CD4-positive, CD25-positive, alpha-beta regulatory T cell (primary cell): ENCODE data around the gene NDRG3. TPM values are rescaled to one million over a fixed set of nuclear protein-coding genes. Genes with fewer than 3 reads are reported as not detected.
A peak's percentile ranks its signal among the peaks of the same experiment; 100 is the strongest.
"Not testable (repeated sequence)": the region's sequence is repeated elsewhere in the genome, so short reads cannot be mapped to it uniquely, and the experiment has no call there.

Experiments used
- ATAC-seq, 2 donors: fragments of 150-1000 bp; cut with Tn5 transposase; one replicate each; pipeline ENCODE4 v1.10.0; 2021; ENCODE audit warnings: low read depth in 2 of 2, moderate number of reproducible peaks in 2 of 2, moderate library complexity in 1 of 2
- DNase-seq, 3 donors: peaks; one replicate each; pipeline versions ENCODE4 v3.0.0 to v3.0.0-alpha.2; 2012 to 2022; ENCODE audit warnings: mixed read lengths in 1 of 3
- H3K27ac ChIP-seq: one replicate; pipeline ENCODE4 v1.7.0; 2013; ENCODE audit warnings: mild to moderate bottlenecking, low read length; ENCODE audit not compliant: insufficient read depth, poor library complexity, severe bottlenecking
- H3K27me3 ChIP-seq: one replicate; pipeline ENCODE4 v1.7.0; 2013; ENCODE audit warnings: low read length; ENCODE audit not compliant: control insufficient read depth, insufficient read depth
- H3K36me3 ChIP-seq: one replicate; pipeline ENCODE4 v1.7.0; 2013; ENCODE audit warnings: mild to moderate bottlenecking, low read length, moderate library complexity; ENCODE audit not compliant: control insufficient read depth, insufficient read depth
- H3K4me1 ChIP-seq: 2 replicates; pipeline ENCODE4 v1.7.0; 2013; ENCODE audit warnings: mild to moderate bottlenecking, low read length; ENCODE audit not compliant: insufficient read depth, control insufficient read depth, poor library complexity, severe bottlenecking
- H3K4me3 ChIP-seq: one replicate; pipeline ENCODE4 v1.7.0; 2013; ENCODE audit warnings: low read depth, mild to moderate bottlenecking, low read length, moderate library complexity
- H3K9me3 ChIP-seq, 2 experiments: 1 replicate in 1 of 2; 2 replicates in 1 of 2; pipeline ENCODE4 v1.7.0; 2013; ENCODE audit warnings: low read length in 2 of 2, mild to moderate bottlenecking in 1 of 2, moderate library complexity in 1 of 2; ENCODE audit not compliant: control insufficient read depth in 2 of 2
- H3K27ac Mint-ChIP-seq, 3 donors: one replicate each; pipeline ENCODE4 v1.8.0; 2020 to 2022; ENCODE audit warnings: mild to moderate bottlenecking in 3 of 3, mixed read lengths in 3 of 3, moderate library complexity in 2 of 3
- H3K27me3 Mint-ChIP-seq: one replicate; pipeline ENCODE4 v1.8.0; 2022; ENCODE audit warnings: mild to moderate bottlenecking, mixed read lengths
- H3K36me3 Mint-ChIP-seq: one replicate; pipeline ENCODE4 v1.8.0; 2020; ENCODE audit warnings: mixed read lengths
- H3K4me1 Mint-ChIP-seq, 4 donors: one replicate each; pipeline ENCODE4 v1.8.0; 2020 to 2022; ENCODE audit warnings: mixed read lengths in 4 of 4, mild to moderate bottlenecking in 1 of 4
- H3K4me3 Mint-ChIP-seq, 4 donors: one replicate each; pipeline ENCODE4 v1.8.0; 2020 to 2022; ENCODE audit warnings: mild to moderate bottlenecking in 4 of 4, mixed read lengths in 4 of 4, moderate library complexity in 3 of 4
- H3K9me3 Mint-ChIP-seq, 7 donors: one replicate each; pipeline ENCODE4 v1.8.0; 2020 to 2022; ENCODE audit warnings: mixed read lengths in 7 of 7, mild to moderate bottlenecking in 3 of 7, moderate library complexity in 2 of 7
- polyA plus RNA-seq, 4 donors: library from polyadenylated mRNA; unstranded; fragments of 300-500 nt; fragmentation: Illumina TruSeq; gene quantifications; one replicate each; pipeline ENCODE4 v1.2.3, GENCODE V29; 2021
- total RNA-seq: library from RNA; stranded (reverse); gene quantifications from one replicate; pipeline ENCODE4 v1.2.3, GENCODE V29; 2022

The NDRG3 gene
- total and polyA plus RNA-seq, 5 donors from 2014 or later: 26.7 to 57.2 (median 54.8) TPM

DNA sequence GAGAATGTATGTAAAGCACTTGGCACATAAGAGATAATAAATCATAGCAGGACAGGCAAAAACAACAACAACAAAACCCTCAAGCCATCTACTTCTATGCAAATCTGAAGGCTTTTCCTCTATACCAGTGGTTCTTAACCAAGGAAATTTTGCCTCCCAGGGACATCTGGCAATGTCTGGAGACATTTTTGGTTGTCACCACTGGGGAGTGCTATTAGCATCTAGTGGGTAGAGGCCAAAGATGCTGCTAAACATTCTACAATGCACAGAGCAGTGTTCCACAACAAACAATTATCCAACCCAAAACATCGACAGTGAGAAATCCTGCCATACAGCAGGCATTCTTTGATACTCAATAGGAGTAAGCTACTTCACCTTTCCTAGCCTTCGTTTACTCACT lies 28.2 kb downstream of the NDRG3 start:
- no peak overlapping the region for H3K4me3 ChIP-seq
- no peaks in the 10 kb centered on the region for H3K9me3 Mint-ChIP-seq
- no peaks in the 10 kb centered on the region for H3K4me1 ChIP-seq
- peaks cover 0 to 6% (median 1%) of the 10 kb centered on the region in 4 donors for H3K4me1 Mint-ChIP-seq
- DNase-seq: peak in 1 of 3 donors; percentile 10
- H3K27me3 Mint-ChIP-seq: no peaks in the 10 kb centered on the region
- no peaks in the 10 kb centered on the region for H3K27me3 ChIP-seq
- no peaks in the 10 kb centered on the region for H3K9me3 ChIP-seq
- H3K4me3 Mint-ChIP-seq: no peak overlapping the region
- H3K27ac ChIP-seq: no peak overlapping the region
- peak overlapping the region in 1 of 3 donors; percentile 3 for H3K27ac Mint-ChIP-seq
- H3K36me3 ChIP-seq: peaks cover 13% of the 10 kb centered on the region
- ATAC-seq: no peak
- peaks cover 19% of the 10 kb centered on the region for H3K36me3 Mint-ChIP-seq

DNA sequence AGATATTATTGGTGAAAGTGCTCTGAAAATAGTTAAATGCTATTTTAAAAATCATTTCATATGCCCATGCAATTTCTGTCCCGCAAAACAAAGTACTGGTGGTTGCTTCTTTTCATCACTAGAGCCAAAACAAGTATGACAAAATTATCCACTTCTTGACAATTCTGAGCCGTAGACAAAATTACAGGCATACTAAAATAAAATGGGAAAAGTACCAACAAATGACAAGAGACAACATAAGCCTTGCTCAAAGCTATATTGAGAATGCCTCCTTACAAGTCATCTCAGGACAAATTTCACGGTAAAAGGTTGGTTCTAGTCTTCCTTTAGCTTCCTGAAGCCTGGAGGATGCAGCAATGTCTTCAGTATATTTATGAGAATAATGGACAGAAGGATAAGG lies 28.9 kb downstream of the NDRG3 start:
- Histone ChIP-seq H3K27ac (no peak overlapping the region), H3K4me3 (no peak overlapping the region), H3K9me3 (no peaks in the 10 kb centered on the region), H3K36me3 (peaks cover 13% of the 10 kb centered on the region), H3K27me3 (no peaks in the 10 kb centered on the region), H3K4me1 (no peaks in the 10 kb centered on the region)
- Mint-ChIP-seq H3K36me3 (peaks cover 19% of the 10 kb centered on the region), H3K27ac (peak overlapping the region in 1 of 3 donors; percentile 3), H3K4me3 (no peak overlapping the region), H3K27me3 (no peaks in the 10 kb centered on the region), H3K4me1 (peaks cover 0 to 6% (median 1%) of the 10 kb centered on the region in 4 donors), H3K9me3 (no peaks in the 10 kb centered on the region)
- DNase-seq (no peak), ATAC-seq (no peak)

DNA sequence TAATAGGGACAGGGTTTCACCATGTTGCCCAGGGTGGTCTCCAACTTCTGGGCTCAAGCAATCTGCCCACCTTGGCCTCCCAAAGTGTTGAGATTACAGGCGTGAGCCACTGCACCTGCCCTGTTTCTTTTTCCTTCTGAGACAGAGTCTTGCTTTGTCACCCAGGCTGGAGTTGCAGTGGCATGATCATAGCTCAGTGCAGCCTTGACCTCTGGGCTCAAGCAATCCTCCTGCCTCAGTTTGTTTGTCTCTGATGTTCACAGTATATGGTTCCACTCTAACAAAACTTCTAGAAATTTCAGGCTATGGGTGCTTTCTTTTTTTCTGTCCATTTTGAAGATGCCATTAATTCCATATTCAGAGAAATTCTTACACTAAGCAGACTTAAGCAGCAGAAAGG lies 33.1 kb downstream of the NDRG3 start:
- no peaks in the 10 kb centered on the region for H3K9me3 Mint-ChIP-seq
- ATAC-seq: no peak

DNA sequence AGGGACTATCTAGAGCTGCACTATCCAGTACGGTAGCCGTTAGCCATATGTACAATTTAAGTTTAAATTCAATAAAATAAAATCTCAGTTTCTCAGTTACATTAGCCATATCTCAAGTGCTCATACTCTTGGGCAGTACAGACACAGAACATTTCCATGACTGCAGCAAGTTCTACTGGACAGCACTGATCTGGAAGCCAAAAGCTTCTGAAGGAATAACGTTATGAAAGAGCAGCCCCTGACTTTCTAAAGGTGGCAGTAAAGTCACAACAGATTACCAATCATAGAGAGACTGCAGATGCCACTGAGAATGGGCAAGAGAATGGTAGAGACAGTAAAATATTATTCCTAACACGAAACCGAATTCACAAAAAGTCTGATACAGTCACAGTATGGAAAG lies 36.8 kb downstream of the NDRG3 start:
- Mint-ChIP-seq H3K4me3 (no peak overlapping the region), H3K36me3 (peaks cover 15% of the 10 kb centered on the region), H3K27ac (no peak overlapping the region), H3K4me1 (peaks cover 3 to 6% (median 4%) of the 10 kb centered on the region in 4 donors), H3K9me3 (no peaks in the 10 kb centered on the region), H3K27me3 (no peaks in the 10 kb centered on the region)
- Histone ChIP-seq H3K4me3 (no peak overlapping the region), H3K4me1 (no peaks in the 10 kb centered on the region), H3K27ac (no peak overlapping the region), H3K36me3 (peaks cover 5% of the 10 kb centered on the region), H3K27me3 (no peaks in the 10 kb centered on the region), H3K9me3 (no peaks in the 10 kb centered on the region)
- DNase-seq (no peak), ATAC-seq (no peak)

More for the DNA sequence above, 33.1 kb downstream of the NDRG3 start:
- no peaks in the 10 kb centered on the region for H3K36me3 ChIP-seq
- Mint-ChIP-seq H3K27me3 (no peaks in the 10 kb centered on the region), H3K36me3 (peaks cover 5% of the 10 kb centered on the region), H3K4me3 (no peak overlapping the region), H3K27ac (no peak overlapping the region), H3K4me1 (peaks cover 0 to 4% (median 1%) of the 10 kb centered on the region in 4 donors)
- DNase-seq: no peak
- no peaks in the 10 kb centered on the region for H3K27me3 ChIP-seq
- no peaks in the 10 kb centered on the region for H3K4me1 ChIP-seq
- H3K27ac ChIP-seq: no peak overlapping the region
- no peaks in the 10 kb centered on the region for H3K9me3 ChIP-seq
- no peak overlapping the region for H3K4me3 ChIP-seq

DNA sequence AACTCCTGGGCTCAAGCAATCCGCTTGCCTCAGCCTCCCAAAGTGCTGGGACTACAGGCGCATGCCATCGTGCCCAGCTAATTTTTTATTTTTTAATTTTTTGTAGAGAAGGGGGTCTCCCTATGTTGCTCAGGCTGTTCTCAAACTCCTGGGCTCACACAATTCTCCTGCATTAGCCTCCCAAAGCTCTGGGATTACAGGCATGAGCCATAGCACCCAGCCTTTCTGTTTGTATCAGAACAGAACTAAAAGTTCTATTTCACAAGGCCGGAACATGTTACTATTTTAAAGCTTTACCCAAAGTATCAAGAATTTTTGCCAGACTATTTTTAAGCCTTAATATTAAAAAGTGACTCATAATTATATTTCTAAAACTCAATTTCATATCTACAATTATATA lies 42.4 kb downstream of the NDRG3 start:
- Histone ChIP-seq H3K9me3 (no peaks in the 10 kb centered on the region), H3K27ac (no peak overlapping the region), H3K27me3 (no peaks in the 10 kb centered on the region), H3K4me3 (no peak overlapping the region), H3K4me1 (no peaks in the 10 kb centered on the region), H3K36me3 (peaks cover 5% of the 10 kb centered on the region)
- no peaks in the 10 kb centered on the region for H3K9me3 Mint-ChIP-seq
- H3K4me3 Mint-ChIP-seq: no peak overlapping the region
- no peak overlapping the region for H3K27ac Mint-ChIP-seq
- H3K27me3 Mint-ChIP-seq: no peaks in the 10 kb centered on the region
- peaks cover 21% of the 10 kb centered on the region for H3K36me3 Mint-ChIP-seq
- H3K4me1 Mint-ChIP-seq: peaks cover 0 to 6% (median 2%) of the 10 kb centered on the region in 4 donors
- DNase-seq: no peak
- no peak for ATAC-seq

DNA sequence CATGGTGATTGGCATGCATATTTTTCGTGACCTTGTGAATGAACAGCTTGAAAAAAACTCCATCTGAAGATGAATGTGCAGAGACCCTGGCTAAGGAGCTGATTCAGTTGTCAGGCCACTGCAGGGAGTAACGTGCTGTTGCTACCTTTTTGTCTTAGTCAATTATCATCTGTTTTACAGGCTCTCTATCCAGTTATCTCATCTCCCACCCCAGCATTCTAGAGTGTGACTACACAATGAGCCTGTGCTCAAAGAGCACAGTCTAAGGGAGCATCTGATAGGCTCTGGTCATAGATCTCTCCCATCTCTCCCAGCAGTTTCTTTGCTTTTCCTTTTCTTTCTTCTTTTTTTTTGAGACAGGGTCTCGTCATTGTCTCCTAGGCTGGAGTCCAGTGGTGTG lies 45.5 kb downstream of the NDRG3 start:
- no peaks in the 10 kb centered on the region for H3K4me1 Mint-ChIP-seq
- H3K27me3 Mint-ChIP-seq: no peaks in the 10 kb centered on the region
- Histone ChIP-seq H3K27me3 (no peaks in the 10 kb centered on the region), H3K27ac (no peak overlapping the region), H3K4me3 (no peak overlapping the region), H3K4me1 (no peaks in the 10 kb centered on the region), H3K36me3 (no peaks in the 10 kb centered on the region), H3K9me3 (no peaks in the 10 kb centered on the region)
- DNase-seq (no peak), ATAC-seq (no peak)
- H3K4me3 Mint-ChIP-seq: no peak overlapping the region
- peaks cover 10% of the 10 kb centered on the region for H3K36me3 Mint-ChIP-seq
- peak overlapping the region in 1 of 3 donors; percentile 9 for H3K27ac Mint-ChIP-seq
- H3K9me3 Mint-ChIP-seq: no peaks in the 10 kb centered on the region

DNA sequence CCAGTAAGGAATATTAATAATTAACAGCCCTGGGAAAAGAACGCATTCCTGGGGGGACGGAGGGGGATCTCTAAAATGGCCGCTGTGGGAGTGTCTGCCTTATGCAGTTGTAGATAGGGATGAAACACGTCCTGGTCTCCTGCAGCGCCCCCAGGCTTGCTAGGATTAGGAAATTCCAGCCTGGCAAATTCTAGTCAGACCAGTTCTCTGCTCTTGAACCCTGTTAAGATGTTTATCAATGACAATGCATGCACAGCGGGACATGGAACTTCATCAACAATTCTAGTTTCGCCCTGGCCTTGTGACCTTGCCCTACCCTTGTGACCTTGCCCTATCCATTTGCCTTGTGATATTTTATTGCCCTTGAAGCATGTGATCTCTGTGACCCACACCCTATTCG lies 50.4 kb downstream of the NDRG3 start:
- not testable (repeated sequence) for H3K27me3 Mint-ChIP-seq, H3K4me3 ChIP-seq, DNase-seq, H3K9me3 ChIP-seq, ATAC-seq, H3K27me3 ChIP-seq, H3K4me1 ChIP-seq, H3K9me3 Mint-ChIP-seq, H3K36me3 ChIP-seq, H3K4me3 Mint-ChIP-seq, H3K27ac Mint-ChIP-seq, H3K4me1 Mint-ChIP-seq, H3K27ac ChIP-seq
- peaks cover 14% of the 10 kb centered on the region for H3K36me3 Mint-ChIP-seq

DNA sequence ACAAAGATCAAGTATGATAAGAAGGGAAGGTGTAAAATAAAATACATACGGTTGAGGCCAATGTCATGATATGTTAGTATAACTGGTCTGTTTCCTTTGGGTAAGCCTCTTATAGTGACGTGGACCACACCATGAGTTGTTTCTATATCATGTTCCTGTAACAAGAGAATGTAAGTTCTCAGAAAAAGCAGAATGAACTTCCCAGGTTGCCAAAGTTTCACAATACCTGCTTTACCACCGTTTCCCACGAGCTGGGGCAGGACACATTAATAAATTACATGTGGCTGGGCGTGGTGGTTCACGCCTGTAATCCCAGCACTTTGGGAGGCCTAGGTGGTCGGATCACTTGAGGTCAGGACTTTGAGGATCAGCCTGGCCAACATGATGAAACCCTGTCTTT lies 57.3 kb downstream of the NDRG3 start:
- Mint-ChIP-seq H3K27me3 (no peaks in the 10 kb centered on the region), H3K4me3 (no peak overlapping the region), H3K4me1 (no peaks in the 10 kb centered on the region), H3K36me3 (peaks cover 17% of the 10 kb centered on the region), H3K9me3 (no peaks in the 10 kb centered on the region), H3K27ac (peak overlapping the region in 1 of 3 donors; percentile 65)
- Histone ChIP-seq H3K4me1 (no peaks in the 10 kb centered on the region), H3K27ac (no peak overlapping the region), H3K36me3 (peaks cover 19% of the 10 kb centered on the region), H3K27me3 (no peaks in the 10 kb centered on the region), H3K4me3 (no peak overlapping the region), H3K9me3 (no peaks in the 10 kb centered on the region)
- DNase-seq (no peak), ATAC-seq (no peak)
